ENCODE measurements around the gene ZNF619.

ZNF619 gene

GRCh38 chr3:40455328-40455727 is 21.6 kb upstream of the ZNF619 start:
- TF ChIP-seq POLR2AphosphoS5 (IDR thresholded peaks at IDR 0.05; ENCODE audit: low read depth) (no peak), GABPA (IDR thresholded peaks at IDR 0.05; ENCODE audit: low read depth) (no peak), CTCF (IDR thresholded peaks at IDR 0.05; ENCODE audit: insufficient read depth, low read length) (no peak)
- H3K27ac ChIP-seq (replicated peaks) = no peak overlapping the region
- DNase-seq (ENCODE audit: low read depth in 1 of 2, low spot score in 1 of 2) = no peak
- H3K4me3 ChIP-seq (replicated peaks; ENCODE audit: insufficient read depth, low read length) = no peak overlapping the region
- H3K27me3 ChIP-seq (ENCODE audit: insufficient read depth, poor library complexity, severe bottlenecking) = no peaks in the 10 kb centered on the region

- Histone ChIP-seq H3K27me3 (ENCODE audit: insufficient read depth, poor library complexity, severe bottlenecking) (no peaks in the 10 kb centered on the region), H3K4me3 (replicated peaks; ENCODE audit: insufficient read depth, low read length) (peak overlapping the region; percentile 91), H3K27ac (replicated peaks) (peak overlapping the region; percentile 86)
- no peak for TF ChIP-seq POLR2AphosphoS5 (IDR thresholded peaks at IDR 0.05; ENCODE audit: low read depth)
- TF ChIP-seq GABPA (IDR thresholded peaks at IDR 0.05; ENCODE audit: low read depth) = no peak
- TF ChIP-seq SPI1 (IDR thresholded peaks at IDR 0.05; ENCODE audit: borderline replicate concordance, low read depth) = no peak
- no peak for TF ChIP-seq REST (IDR thresholded peaks at IDR 0.05; ENCODE audit: insufficient replicate concordance, low read depth)
- TF ChIP-seq CTCF (IDR thresholded peaks at IDR 0.05; ENCODE audit: insufficient read depth, low read length) = no peak
- no peak for DNase-seq (ENCODE audit: low read depth in 1 of 2, low spot score in 1 of 2)
Observed at GRCh38 chr3:40456279-40456939, 20.5 kb upstream of the ZNF619 start.

- Histone ChIP-seq H3K4me3 (replicated peaks; ENCODE audit: insufficient read depth, low read length) (peak within 1 kb of the TSS; percentile 91), H3K27me3 (ENCODE audit: insufficient read depth, poor library complexity, severe bottlenecking) (no peaks in the 10 kb centered on the region), H3K27ac (replicated peaks) (peak within 1 kb of the TSS; percentile 86)
- TF ChIP-seq POLR2AphosphoS5 (IDR thresholded peaks at IDR 0.05; ENCODE audit: low read depth) (peak; percentile 98), GABPA (IDR thresholded peaks at IDR 0.05; ENCODE audit: low read depth) (no peak), CTCF (IDR thresholded peaks at IDR 0.05; ENCODE audit: insufficient read depth, low read length) (no peak), SPI1 (IDR thresholded peaks at IDR 0.05; ENCODE audit: borderline replicate concordance, low read depth) (no peak), REST (IDR thresholded peaks at IDR 0.05; ENCODE audit: insufficient replicate concordance, low read depth) (peak; percentile 64)
- peak; percentile 96 for DNase-seq (ENCODE audit: low read depth in 1 of 2, low spot score in 1 of 2)
Observed at GRCh38 chr3:40456940-40457823, 19.7 kb upstream of the ZNF619 start, which contains the start of gene RPL14. Gene RPL14 (plus strand): TSS chr3:40457339. CDS start chr3:40457472, 133 bp downstream.

Data from HL-60 (cell line).